Urinary bladder (tissue), 4 donors: Measurements from ENCODE around the gene TBCK. TPM values are rescaled to one million over a fixed set of nuclear protein-coding genes. Genes with fewer than 3 reads are reported as not detected.
"Not testable (repeated sequence)": the region's sequence is repeated elsewhere in the genome, so short reads cannot be mapped to it uniquely, and the experiment has no call there.

ENCODE experiments used
- DNase-seq: peaks from one replicate; pipeline ENCODE4 v3.0.0-alpha.2; 2015; ENCODE audit errors: extremely low spot score
- H3K27ac ChIP-seq: one replicate; pipeline ENCODE4 v1.5.1; 2013; ENCODE audit warnings: low read depth, mild to moderate bottlenecking, moderate library complexity
- H3K36me3 ChIP-seq: one replicate; pipeline ENCODE4 v1.6.1; 2013; ENCODE audit warnings: mild to moderate bottlenecking, moderate library complexity; ENCODE audit not compliant: insufficient read depth
- H3K4me1 ChIP-seq: one replicate; pipeline ENCODE4 v1.6.1; 2013; ENCODE audit warnings: mild to moderate bottlenecking, moderate library complexity; ENCODE audit not compliant: insufficient read depth
- H3K4me3 ChIP-seq: one replicate; pipeline ENCODE4 v1.5.1; 2013; ENCODE audit warnings: low read depth, low read length
- WGBS: extraction: QIAGEN DNeasy Blood & Tissue Kit; methylation state at CpG from one replicate; pipeline ENCODE4 v1.1.7; 2013; 5-methylcytosine and 5-hydroxymethylcytosine counted together
- polyA plus RNA-seq: library from polyadenylated mRNA; stranded (reverse); fragments of 200-250 nt; gene quantifications from one replicate; pipeline ENCODE4 v1.2.3, GENCODE V29; 2013
- total RNA-seq: library from RNA; depleted of rRNA; stranded (reverse); fragments of >200 nt; gene quantifications from one replicate; pipeline ENCODE4 v1.2.3, GENCODE V29; 2014
- donor health status: healthy with polysubstance abuse.
- donor health status: healthy.

Gene TBCK
- total and polyA plus RNA-seq, 2 donors = 14.1 to 113 TPM

- Histone ChIP-seq H3K36me3 (peaks cover 11% of the 10 kb centered on the region), H3K4me1 (no peaks in the 10 kb centered on the region), H3K4me3 (no peak overlapping the region), H3K27ac (no peak overlapping the region)
- DNase-seq = no peak
These were observed 21.9 kb upstream of the TBCK start for GRCh38 chr4:106337916-106338315.

GRCh38 chr4:106336618-106337017 lies 20.6 kb upstream of the TBCK start:
- WGBS = 92% methylated on average over 3 of the region's 3 CpGs
- no peak for DNase-seq

DNA sequence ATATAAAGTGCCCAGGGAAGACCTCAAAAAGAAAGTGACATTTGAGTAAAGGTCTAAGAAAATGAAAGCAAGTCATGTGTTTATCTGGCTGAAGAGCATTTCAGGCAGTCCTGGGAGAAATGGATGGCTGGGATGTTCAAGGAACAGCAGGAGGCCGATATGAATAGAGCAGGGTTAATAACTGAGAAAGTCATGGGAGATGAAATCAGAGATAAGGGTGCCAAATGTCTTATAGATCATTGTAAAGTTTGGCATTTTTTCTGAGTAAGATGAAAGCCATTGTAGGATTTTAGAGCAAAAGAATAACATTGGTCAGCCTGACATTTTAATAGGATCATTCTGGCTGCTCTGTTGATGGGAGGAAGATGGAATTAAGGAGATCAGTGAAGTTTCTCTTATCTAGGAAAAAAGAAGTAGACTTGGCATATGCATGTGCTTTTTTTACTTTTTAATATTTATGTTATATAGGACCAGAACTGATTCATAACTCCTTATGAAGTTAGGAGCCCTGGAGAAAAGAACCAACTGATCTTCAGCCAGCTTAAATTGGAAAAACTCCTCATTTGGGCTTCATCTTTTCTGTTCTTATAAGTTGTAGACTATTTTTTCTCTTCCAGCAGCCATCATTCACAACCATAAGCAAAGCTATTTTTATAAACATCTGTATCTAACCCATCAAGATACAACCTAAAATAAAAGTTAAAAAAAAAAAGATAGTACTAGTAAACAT lies 18.9 kb upstream of the TBCK start:
- peaks cover 14% of the 10 kb centered on the region for H3K36me3 ChIP-seq
- no peak for DNase-seq
- H3K27ac ChIP-seq = no peak overlapping the region
- no peak overlapping the region for H3K4me3 ChIP-seq
- H3K4me1 ChIP-seq = no peaks in the 10 kb centered on the region
- 39% methylated on average over 1 of the region's 1 CpG for WGBS

More at GRCh38 chr4:106336618-106337017, 20.6 kb upstream of the TBCK start:
- Histone ChIP-seq H3K4me3 (no peak overlapping the region), H3K27ac (no peak overlapping the region), H3K4me1 (no peaks in the 10 kb centered on the region), H3K36me3 (peaks cover 12% of the 10 kb centered on the region)

DNA sequence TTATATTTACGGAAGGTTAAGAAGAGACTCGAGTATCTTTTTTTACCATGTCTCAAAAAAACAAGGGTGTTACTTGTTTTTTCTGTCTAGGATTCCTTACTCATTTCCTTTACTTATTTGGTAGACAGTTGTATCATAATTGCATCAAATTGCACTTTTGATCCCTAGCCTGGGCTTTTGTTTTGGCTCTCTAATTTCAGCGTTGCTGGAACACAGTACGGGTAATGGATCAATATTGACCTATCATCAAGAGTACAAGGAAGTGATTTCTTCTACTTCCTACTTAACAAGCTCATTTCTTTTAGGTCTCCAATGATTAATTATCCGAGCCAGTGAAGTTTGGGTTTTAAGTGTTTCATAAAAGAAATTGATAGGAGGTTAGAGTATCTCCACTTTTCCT lies 17.2 kb upstream of the TBCK start:
- H3K4me1 ChIP-seq = no peaks in the 10 kb centered on the region
- 94% methylated on average over 5 of the region's 5 CpGs for WGBS
- DNase-seq = no peak
- H3K4me3 ChIP-seq = no peak overlapping the region
- H3K36me3 ChIP-seq = peaks cover 10% of the 10 kb centered on the region
- H3K27ac ChIP-seq = no peak overlapping the region

DNA sequence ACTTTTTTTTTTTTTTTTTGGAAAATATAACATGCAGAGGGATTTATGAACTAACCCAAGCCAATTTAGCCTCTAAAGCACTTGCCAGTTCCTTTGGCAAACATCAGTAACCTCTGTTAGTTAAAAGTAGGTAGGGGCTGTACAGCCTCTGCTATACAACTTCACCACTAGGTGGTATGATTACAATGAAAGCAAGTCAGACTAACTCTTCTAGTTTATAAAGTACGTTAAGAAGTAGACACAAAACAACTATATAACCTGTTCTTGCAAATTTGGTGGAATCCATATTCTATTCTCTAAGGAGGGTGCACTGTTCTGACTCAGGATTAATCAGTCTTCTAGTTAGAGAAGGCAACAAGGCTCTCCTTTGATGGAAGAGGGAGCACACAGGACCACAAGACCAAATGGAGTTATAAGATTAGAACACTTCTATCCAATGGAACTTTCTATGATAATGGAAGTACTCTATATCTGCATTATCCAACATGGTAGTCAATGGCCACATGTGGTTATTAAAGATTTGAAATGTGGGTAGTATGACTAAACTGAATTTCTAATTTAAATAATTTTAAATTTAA lies 13.1 kb upstream of the TBCK start:
- 15% methylated on average over 1 of the region's 1 CpG for WGBS
- Histone ChIP-seq H3K4me1 (no peaks in the 10 kb centered on the region), H3K4me3 (no peak overlapping the region), H3K36me3 (peaks cover 6% of the 10 kb centered on the region), H3K27ac (no peak overlapping the region)
- DNase-seq = no peak

DNA sequence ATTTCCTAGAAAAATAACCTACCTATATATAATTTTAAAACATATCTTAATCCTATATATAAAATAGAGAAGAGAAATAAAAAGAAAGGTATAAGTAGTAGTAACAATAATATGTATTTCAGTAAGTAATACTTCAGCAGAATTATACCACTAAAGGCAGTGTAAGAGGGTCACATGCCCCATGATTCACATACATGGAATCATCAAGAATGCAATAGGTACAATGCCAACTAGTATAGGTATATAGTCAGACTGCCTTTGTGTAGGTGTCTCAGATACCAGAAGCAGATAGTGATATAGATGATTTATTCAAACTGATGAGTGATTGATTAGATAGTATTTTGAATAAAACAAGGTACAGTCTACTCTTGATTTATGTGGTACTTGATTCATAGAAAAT lies 9.8 kb upstream of the TBCK start:
- no peaks in the 10 kb centered on the region for H3K4me1 ChIP-seq
- H3K27ac ChIP-seq = no peak overlapping the region
- H3K36me3 ChIP-seq = peaks cover 2% of the 10 kb centered on the region
- H3K4me3 ChIP-seq = no peak overlapping the region
- no peak for DNase-seq

- no peaks in the 10 kb centered on the region for H3K4me1 ChIP-seq
- no peak for DNase-seq
These were observed 7.1 kb upstream of the TBCK start for GRCh38 chr4:106323119-106323518.

DNA sequence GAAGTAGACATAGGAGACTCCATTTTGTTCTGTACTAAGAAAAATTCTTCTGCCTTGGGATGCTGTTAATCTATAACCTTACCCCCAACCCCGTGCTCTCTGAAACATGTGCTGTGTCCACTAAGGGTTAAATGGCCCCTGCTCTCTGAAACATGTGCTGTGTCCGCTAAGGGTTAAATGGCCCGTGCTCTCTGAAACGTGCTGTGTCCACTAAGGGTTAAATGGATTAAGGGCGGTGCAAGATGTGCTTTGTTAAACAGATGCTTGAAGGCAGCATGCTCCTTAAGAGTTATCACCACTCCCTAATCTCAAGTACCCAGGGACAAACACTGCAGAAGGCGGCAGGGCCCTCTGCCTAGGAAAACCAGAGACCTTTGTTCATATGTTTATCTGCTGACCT lies 5.8 kb upstream of the TBCK start:
- not testable (repeated sequence) for H3K4me3 ChIP-seq, DNase-seq, H3K4me1 ChIP-seq, H3K36me3 ChIP-seq, H3K27ac ChIP-seq
- WGBS = 62% methylated on average over 6 of the region's 6 CpGs

More at GRCh38 chr4:106323119-106323518, 7.1 kb upstream of the TBCK start:
- H3K4me3 ChIP-seq = no peak overlapping the region
- no peak overlapping the region for H3K27ac ChIP-seq
- H3K36me3 ChIP-seq = peaks cover 2% of the 10 kb centered on the region

GRCh38 chr4:106321168-106321567 lies 5.2 kb upstream of the TBCK start:
- H3K36me3 ChIP-seq, H3K4me3 ChIP-seq, H3K4me1 ChIP-seq, H3K27ac ChIP-seq, DNase-seq: not testable (repeated sequence)
- 98% methylated on average over 34 of the region's 34 CpGs for WGBS

- Histone ChIP-seq H3K4me1 (peaks cover 3% of the 10 kb centered on the region), H3K27ac (no peak overlapping the region), H3K36me3 (no peaks in the 10 kb centered on the region), H3K4me3 (no peak overlapping the region)
- no peak for DNase-seq
- WGBS = 95% methylated on average over 1 of the region's 1 CpG
These were observed 4.2 kb upstream of the TBCK start for GRCh38 chr4:106320235-106320634.

DNA sequence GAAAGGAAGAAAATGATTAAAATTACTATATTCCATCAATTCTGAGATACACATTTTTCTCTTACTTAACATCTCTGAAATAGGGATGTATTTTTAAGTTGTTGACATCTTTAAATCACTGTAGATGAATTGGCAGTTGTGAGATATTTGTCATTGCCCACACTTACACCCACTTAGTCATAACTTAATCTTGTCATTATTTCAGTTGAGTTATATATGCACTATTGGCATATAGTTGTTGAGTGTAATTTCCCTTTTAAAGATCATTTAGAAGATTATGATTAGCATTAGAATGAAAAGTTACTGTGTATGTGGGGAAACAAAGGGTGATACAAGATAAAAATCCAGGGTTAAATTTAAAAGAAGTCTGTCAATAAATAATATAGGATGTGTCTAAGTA lies 2.5 kb upstream of the TBCK start:
- peaks cover 3% of the 10 kb centered on the region for H3K4me1 ChIP-seq

DNA sequence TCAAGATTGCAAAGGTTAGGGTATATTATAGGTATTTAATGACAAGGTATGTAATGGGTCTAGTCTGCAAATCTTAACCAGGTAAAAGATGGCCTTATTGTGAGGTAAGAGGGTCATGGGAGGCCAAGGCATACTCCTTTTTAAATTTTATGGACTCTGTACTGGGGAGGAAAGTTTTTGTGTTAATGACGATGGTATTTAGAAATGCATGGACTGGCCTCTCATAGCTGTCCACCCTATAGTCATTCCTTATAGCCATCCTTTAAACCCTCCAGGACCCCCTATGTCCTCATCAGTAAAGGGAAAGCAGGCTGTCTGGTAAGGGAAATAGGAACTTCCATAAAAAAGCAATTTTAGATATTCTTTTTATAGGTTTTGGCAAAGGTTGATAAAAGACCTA lies 1.8 kb upstream of the TBCK start:
- 83% methylated on average over 1 of the region's 1 CpG for whole genome bisulfite sequencing
- Histone ChIP-seq H3K4me1 (peaks cover 3% of the 10 kb centered on the region), H3K36me3 (no peaks in the 10 kb centered on the region), H3K4me3 (no peak overlapping the region), H3K27ac (no peak overlapping the region)
- no peak for DNase-seq

More for the DNA sequence above, 2.5 kb upstream of the TBCK start:
- no peak overlapping the region for H3K27ac ChIP-seq
- DNase-seq = no peak
- no peaks in the 10 kb centered on the region for H3K36me3 ChIP-seq
- no peak overlapping the region for H3K4me3 ChIP-seq

DNA sequence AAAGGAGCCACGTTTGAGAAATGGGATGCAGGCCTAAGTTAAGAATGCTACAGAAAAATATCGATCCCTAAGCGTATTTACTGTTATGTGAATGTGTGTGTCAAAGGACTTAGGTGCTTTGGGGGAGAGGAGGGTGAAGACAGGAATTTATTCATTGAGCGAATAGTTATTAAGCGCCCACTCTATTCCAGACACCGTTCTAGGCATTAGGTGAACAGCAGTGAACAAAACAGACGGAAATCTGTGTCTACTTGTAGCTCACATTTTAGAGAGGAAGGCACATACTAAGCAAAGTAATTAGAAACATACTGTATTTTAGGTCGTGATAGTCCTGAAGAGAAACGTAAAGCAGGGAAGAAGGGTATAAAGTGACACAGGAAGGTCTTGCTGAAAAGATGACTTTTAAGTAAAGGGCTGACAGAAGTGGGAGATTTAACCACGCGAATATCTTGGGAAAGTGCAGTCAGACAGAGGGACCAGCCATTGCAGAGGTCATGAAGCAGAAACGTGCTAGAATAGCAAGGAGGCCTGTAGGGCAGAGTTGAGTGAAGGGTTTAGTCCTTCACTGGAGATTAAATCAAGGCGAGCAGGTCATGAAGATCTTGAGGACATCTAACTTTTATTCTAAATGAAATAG lies 882 bp upstream of the TBCK start:
- Histone ChIP-seq H3K4me3 (peak overlapping the region; percentile 62), H3K36me3 (no peaks in the 10 kb centered on the region), H3K4me1 (peaks cover 3% of the 10 kb centered on the region), H3K27ac (peak overlapping the region; percentile 93)
- 2% methylated on average over 13 of the region's 13 CpGs for WGBS
- DNase-seq = no peak

DNA sequence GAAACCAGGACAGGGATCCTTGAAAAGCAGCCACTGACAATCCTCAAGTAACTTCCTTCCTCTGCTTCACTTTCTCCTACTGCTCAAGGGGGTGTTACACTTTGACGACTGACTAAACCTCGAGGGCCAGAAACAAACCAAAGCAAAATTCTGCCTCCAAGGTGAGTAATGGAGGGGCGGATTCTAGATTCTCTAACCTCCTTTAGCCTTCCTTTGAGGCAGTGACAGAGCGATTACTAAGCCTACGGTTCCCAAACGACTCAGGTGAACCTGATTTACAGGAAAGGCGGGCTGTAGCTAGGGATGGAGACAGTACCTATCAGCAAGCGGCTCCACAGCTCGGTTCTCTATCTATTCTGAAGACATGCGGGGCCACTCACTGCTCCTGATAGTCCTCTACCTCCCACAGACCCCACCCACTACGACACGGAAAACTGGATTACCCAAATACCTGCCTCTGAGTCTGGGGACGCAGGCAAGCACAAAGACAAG lies 487 bp downstream of the TBCK start:
- DNase-seq = peak; percentile 23
- peak overlapping the region; percentile 62 for H3K4me3 ChIP-seq
- no peaks in the 10 kb centered on the region for H3K36me3 ChIP-seq
- WGBS = under 1% methylated on average over 13 of the region's 13 CpGs
- H3K27ac ChIP-seq = peak overlapping the region; percentile 93
- H3K4me1 ChIP-seq = peaks cover 3% of the 10 kb centered on the region
